Measurements from ENCODE around the gene ADI1. TPM values are rescaled to one million over a fixed set of nuclear protein-coding genes. Genes with fewer than 3 reads are reported as not detected.

The ADI1 gene
- total and polyA plus RNA-seq, 10 of the 15 experiments (the other 5 are each of a cell fraction or from before 2014, with no cell fraction given), result 4.4 to 78.7 (median 17.2) TPM

GRCh38 chr2:3518496-3519254 lies 656 bp downstream of the ADI1 start (continued):
- no peak for TF ChIP-seq E2F4 (IDR thresholded peaks at IDR 0.05; ENCODE audit: low read depth, low read length)
- TF ChIP-seq GABPA (IDR thresholded peaks at IDR 0.05; ENCODE audit: low read depth), result no peak

- Histone ChIP-seq H3K9me3 (replicated peaks; ENCODE audit: control insufficient read depth, insufficient read depth, low read length) (no peaks in the 10 kb centered on the region; the same call in 2 of the 3 replicates), H3K9ac (ENCODE audit: control insufficient read depth, insufficient read depth, low read length) (peak overlapping the region; percentile 84), H4K20me1 (ENCODE audit: control insufficient read depth, insufficient read depth) (no peaks in the 10 kb centered on the region), H3K27ac (ENCODE audit: control insufficient read depth, insufficient read depth) (peak overlapping the region; percentile 80), H3K4me1 (ENCODE audit: control insufficient read depth, insufficient read depth, low read length) (peaks cover 6% of the 10 kb centered on the region), H2AFZ (ENCODE audit: control insufficient read depth, low read depth, low read length) (peak overlapping the region; percentile 96), H3K79me2 (ENCODE audit: control insufficient read depth, insufficient read depth, low read length) (peaks cover 3% of the 10 kb centered on the region), H3K27me3 (replicated peaks in 1 of 2; ENCODE audit: control insufficient read depth in 2 of 2, insufficient read depth in 2 of 2, low read length in 1 of 2) (no peaks in the 10 kb centered on the region), H3K4me2 (ENCODE audit: control insufficient read depth, insufficient read depth) (peak overlapping the region; percentile 70), H3K36me3 (ENCODE audit: control insufficient read depth in 2 of 2, insufficient read depth in 2 of 2, low read length in 1 of 2) (no peaks in the 10 kb centered on the region; a peak in 1 of 4 replicates), H3K4me3 (peak overlapping the region; percentile 66)
- CTCF ChIA-PET, result interaction anchor here (1.9 kb wide), 1 partner anchor 94 kb away, joined by 7 read pairs; no protein-coding TSS in a partner anchor
- no peak for TF ChIP-seq ATF2 (IDR thresholded peaks at IDR 0.05; ENCODE audit: low read length)
- no peak for TF ChIP-seq ASH2L (IDR thresholded peaks at IDR 0.05; ENCODE audit: borderline replicate concordance, low read depth)
- TF ChIP-seq DPF2 (IDR thresholded peaks at IDR 0.05), result 0 out of 2 replicates have a peak, but pooled peaks have one; percentile 11
- in situ Hi-C loops (cut with MboI) (no loop called here), intact Hi-C loops (cut with micrococcal nuclease; ENCODE audit: unreplicated experiment) (loop anchor here (5.0 kb wide), 1 partner anchor 59 kb away; the partner anchor contains the start of gene RPS7)
- FAIRE-seq (no peak), ATAC-seq (no peak), DNase-seq (ENCODE audit: low read depth, low spot score) (no peak)
- SMC1A ChIA-PET (ENCODE audit: uncharacterized antibody, unreplicated experiment), result interaction anchor here (1.3 kb wide), 1 partner anchor 40 kb away, joined by 6 read pairs; the partner anchor contains the start of gene RNASEH1
- 30% methylated on average over 3 of the region's 3 CpGs for WGBS (ENCODE audit: insufficient coverage, insufficient replicate concordance, low lambda C conversion rate, missing lambda C conversion rate)
- POLR2A ChIA-PET, result interaction anchor here (1.0 to 1.3 kb wide), 2 partner anchors 56 to 142 kb away, joined by 3 to 4 read pairs; no protein-coding TSS in a partner anchor
- BruUV-seq (replicated peaks), result no TSS peak
- RAD21 ChIA-PET (ENCODE audit: unreplicated experiment), result interaction anchor here (1.2 kb wide), 1 partner anchor 58 kb away, joined by 5 read pairs; no protein-coding TSS in a partner anchor
Observed at GRCh38 chr2:3517948-3518495, 1.3 kb downstream of the ADI1 start.
